DOHH2 (cell line): ENCODE results near the gene PRX.

Experiments
- EZH2phosphoT487 ChIP-seq: fragments of 200-600 bp; sonication (generic); IDR thresholded peaks from 2 replicates; pipeline ENCODE4 v1.6.1; 2017; ENCODE audit warnings: borderline replicate concordance, mild to moderate bottlenecking, antibody characterized with exemption, low read length, moderate library complexity, mixed read lengths
- TF ChIP-seq, protein P1 (sequence below): fragments of 200-600 bp; sonication (generic); IDR thresholded peaks from one replicate; pipeline ENCODE4 v1.5.1; 2014; ENCODE audit warnings: antibody characterized with exemption, mild to moderate bottlenecking, low read depth, low read length; ENCODE audit not compliant: poor library complexity, severe bottlenecking

GRCh38 chr19:40348961-40349507 is 64.1 kb downstream of the PRX start:
- TF ChIP-seq, protein P1, sequence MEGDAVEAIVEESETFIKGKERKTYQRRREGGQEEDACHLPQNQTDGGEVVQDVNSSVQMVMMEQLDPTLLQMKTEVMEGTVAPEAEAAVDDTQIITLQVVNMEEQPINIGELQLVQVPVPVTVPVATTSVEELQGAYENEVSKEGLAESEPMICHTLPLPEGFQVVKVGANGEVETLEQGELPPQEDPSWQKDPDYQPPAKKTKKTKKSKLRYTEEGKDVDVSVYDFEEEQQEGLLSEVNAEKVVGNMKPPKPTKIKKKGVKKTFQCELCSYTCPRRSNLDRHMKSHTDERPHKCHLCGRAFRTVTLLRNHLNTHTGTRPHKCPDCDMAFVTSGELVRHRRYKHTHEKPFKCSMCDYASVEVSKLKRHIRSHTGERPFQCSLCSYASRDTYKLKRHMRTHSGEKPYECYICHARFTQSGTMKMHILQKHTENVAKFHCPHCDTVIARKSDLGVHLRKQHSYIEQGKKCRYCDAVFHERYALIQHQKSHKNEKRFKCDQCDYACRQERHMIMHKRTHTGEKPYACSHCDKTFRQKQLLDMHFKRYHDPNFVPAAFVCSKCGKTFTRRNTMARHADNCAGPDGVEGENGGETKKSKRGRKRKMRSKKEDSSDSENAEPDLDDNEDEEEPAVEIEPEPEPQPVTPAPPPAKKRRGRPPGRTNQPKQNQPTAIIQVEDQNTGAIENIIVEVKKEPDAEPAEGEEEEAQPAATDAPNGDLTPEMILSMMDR = no peak
- TF ChIP-seq EZH2phosphoT487 = no peak
